ENCODE results near the gene IL6R. TPM values are rescaled to one million over a fixed set of nuclear protein-coding genes. Genes with fewer than 3 reads are reported as not detected.
A peak's percentile ranks its signal among the peaks of the same experiment; 100 is the strongest.

IL6R gene
- total and polyA plus RNA-seq, 2 of the 4 experiments (the other 2 are of a cell fraction) = 5.3 to 9.5 TPM

DNA sequence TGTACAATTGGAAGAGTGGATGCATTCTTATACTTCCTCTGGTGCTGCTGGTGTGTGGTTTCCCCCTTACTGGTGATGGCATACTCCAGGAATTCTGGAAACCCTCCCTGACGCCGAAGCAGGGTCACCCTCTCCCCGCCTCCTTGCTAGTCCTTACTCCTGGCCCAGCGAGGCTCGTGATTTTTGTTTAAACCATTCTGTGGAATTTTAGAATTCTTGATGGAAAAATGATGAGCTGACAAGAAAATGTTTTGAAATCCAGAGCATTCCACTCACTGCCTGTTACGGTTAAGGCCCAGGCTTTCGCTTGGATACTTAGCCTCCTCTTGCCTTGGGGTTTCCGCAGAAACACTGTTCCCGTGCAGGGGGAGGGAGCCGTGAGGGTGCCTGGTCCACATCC, 41.1 kb downstream of the IL6R start:
- Histone ChIP-seq H2AK9ac (replicated peaks; ENCODE audit: low read depth, low read length, poor library complexity) (peak overlapping the region; percentile 33), H2AFZ (replicated peaks; ENCODE audit: low read length, poor library complexity) (peak overlapping the region; percentile 15), H2BK120ac (ENCODE audit: low read depth, low read length) (0 out of 2 replicates have a peak overlapping the region, but pooled peaks have one; percentile 91), H3K14ac (replicated peaks; ENCODE audit: low read depth, low read length) (no peak overlapping the region), H3K9ac (ENCODE audit: low read depth, low read length) (no peak overlapping the region), H3K56ac (ENCODE audit: extremely low read depth, insufficient read depth, low read length) (no peak overlapping the region), H3K36me3 (ENCODE audit: control insufficient read depth, insufficient read depth, low read length) (peaks cover 27% of the 10 kb centered on the region), H3K4me1 (ENCODE audit: control insufficient read depth, insufficient read depth, low read length) (peaks cover 29% of the 10 kb centered on the region), H3K4me3 (ENCODE audit: insufficient read depth, low read depth, low read length) (no peak overlapping the region), H3K27me3 (ENCODE audit: control insufficient read depth, insufficient read depth, low read length) (peaks cover 4% of the 10 kb centered on the region), H3K23ac (ENCODE audit: low read depth, low read length) (no peak overlapping the region), H2BK5ac (ENCODE audit: low read depth, low read length, poor library complexity, severe bottlenecking) (peak overlapping the region; percentile 9), H2AK5ac (ENCODE audit: low read depth, low read length) (peak overlapping the region; percentile 86; the same call in 1 of the 2 replicates), H4K91ac (ENCODE audit: insufficient read depth, low read depth, low read length) (no peak overlapping the region; the same call in 1 of the 2 replicates), H3K9me3 (ENCODE audit: control insufficient read depth, insufficient read depth, low read length) (no peaks in the 10 kb centered on the region), H2BK20ac (ENCODE audit: low read depth, low read length) (no peak overlapping the region), H4K20me1 (ENCODE audit: insufficient read depth, low read length) (peaks cover 21% of the 10 kb centered on the region; the same call in 1 of the 2 replicates), H3K79me1 (ENCODE audit: low read depth in 1 of 2, low read length in 2 of 2) (no peaks in the 10 kb centered on the region), H3K18ac (ENCODE audit: low read depth, low read length) (no peak overlapping the region), H3K4me2 (ENCODE audit: low read depth, low read length) (no peak overlapping the region), H3K9me1 (ENCODE audit: insufficient read depth, low read length) (peaks cover 13% of the 10 kb centered on the region), H4K8ac (ENCODE audit: low read depth in 2 of 2, low read length in 2 of 2) (no peak overlapping the region), H2BK15ac (ENCODE audit: low read depth, low read length) (no peak overlapping the region), H4K5ac (ENCODE audit: low read depth, low read length) (no peak overlapping the region; the same call in 1 of the 2 replicates), H3K4ac (ENCODE audit: low read depth, low read length) (no peak overlapping the region; the same call in 1 of the 2 replicates), H3K27ac (ENCODE audit: insufficient read depth, low read length) (peak overlapping the region; percentile 95; the same call in 1 of the 2 replicates)
- ATAC-seq (ENCODE audit: low read depth) (peak; percentile 87), DNase-seq (peak; percentile 97)
- dilution Hi-C loops (cut with HindIII; ENCODE audit: low sequenced_read_pairs, unreplicated experiment) (no loop called here), intact Hi-C loops (cut with micrococcal nuclease) (loop anchor here (1.0 to 10.0 kb wide), 5 partner anchors 15 to 171 kb away; partner anchors contain the start of gene HAX1), in situ Hi-C loops (cut with MboI; ENCODE audit: low sequenced_read_pairs) (no loop called here)
- WGBS, 2 experiments (ENCODE audit: extremely low coverage in 2 of 2, insufficient read length in 1 of 2) = no CpG with 5 or more reads among the region's 10 CpGs
- TF ChIP-seq BHLHE40 (IDR thresholded peaks at IDR 0.05; ENCODE audit: low read depth, low read length) (peak; percentile 87), SMC3 (IDR thresholded peaks at IDR 0.05; ENCODE audit: low read depth, low read length) (no peak), FOS (IDR thresholded peaks at IDR 0.05; ENCODE audit: low read depth, low read length) (peak; percentile 52; the same call in 1 of the 2 replicates), NFE2L2 (IDR thresholded peaks at IDR 0.05; ENCODE audit: low read depth, low read length) (0 out of 2 replicates have a peak, but pooled peaks have one; percentile 20), MAZ (IDR thresholded peaks at IDR 0.05; ENCODE audit: borderline replicate concordance, low read depth, low read length) (peak; percentile 41; the same call in 1 of the 2 replicates), CEBPB (IDR thresholded peaks at IDR 0.05; ENCODE audit: low read depth, low read length) (0 out of 2 replicates have a peak, but pooled peaks have one; percentile 27), MAFK (IDR thresholded peaks at IDR 0.05; ENCODE audit: low read depth, low read length) (peak; percentile 87)
- TF ChIP-seq, protein P1, sequence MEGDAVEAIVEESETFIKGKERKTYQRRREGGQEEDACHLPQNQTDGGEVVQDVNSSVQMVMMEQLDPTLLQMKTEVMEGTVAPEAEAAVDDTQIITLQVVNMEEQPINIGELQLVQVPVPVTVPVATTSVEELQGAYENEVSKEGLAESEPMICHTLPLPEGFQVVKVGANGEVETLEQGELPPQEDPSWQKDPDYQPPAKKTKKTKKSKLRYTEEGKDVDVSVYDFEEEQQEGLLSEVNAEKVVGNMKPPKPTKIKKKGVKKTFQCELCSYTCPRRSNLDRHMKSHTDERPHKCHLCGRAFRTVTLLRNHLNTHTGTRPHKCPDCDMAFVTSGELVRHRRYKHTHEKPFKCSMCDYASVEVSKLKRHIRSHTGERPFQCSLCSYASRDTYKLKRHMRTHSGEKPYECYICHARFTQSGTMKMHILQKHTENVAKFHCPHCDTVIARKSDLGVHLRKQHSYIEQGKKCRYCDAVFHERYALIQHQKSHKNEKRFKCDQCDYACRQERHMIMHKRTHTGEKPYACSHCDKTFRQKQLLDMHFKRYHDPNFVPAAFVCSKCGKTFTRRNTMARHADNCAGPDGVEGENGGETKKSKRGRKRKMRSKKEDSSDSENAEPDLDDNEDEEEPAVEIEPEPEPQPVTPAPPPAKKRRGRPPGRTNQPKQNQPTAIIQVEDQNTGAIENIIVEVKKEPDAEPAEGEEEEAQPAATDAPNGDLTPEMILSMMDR (conservative IDR thresholded peaks at IDR 0.05; ENCODE audit: low read depth, low read length) = no peak
- TF ChIP-seq, protein P2, sequence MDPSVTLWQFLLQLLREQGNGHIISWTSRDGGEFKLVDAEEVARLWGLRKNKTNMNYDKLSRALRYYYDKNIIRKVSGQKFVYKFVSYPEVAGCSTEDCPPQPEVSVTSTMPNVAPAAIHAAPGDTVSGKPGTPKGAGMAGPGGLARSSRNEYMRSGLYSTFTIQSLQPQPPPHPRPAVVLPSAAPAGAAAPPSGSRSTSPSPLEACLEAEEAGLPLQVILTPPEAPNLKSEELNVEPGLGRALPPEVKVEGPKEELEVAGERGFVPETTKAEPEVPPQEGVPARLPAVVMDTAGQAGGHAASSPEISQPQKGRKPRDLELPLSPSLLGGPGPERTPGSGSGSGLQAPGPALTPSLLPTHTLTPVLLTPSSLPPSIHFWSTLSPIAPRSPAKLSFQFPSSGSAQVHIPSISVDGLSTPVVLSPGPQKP (IDR thresholded peaks at IDR 0.05; ENCODE audit: borderline replicate concordance, low read depth, low read length) = no peak
- ChIA-PET CTCF (interaction anchor here (1.9 kb wide), 1 partner anchor 14 kb away, joined by 4 read pairs; no protein-coding TSS in a partner anchor), POLR2A (ENCODE audit: unreplicated experiment) (no interaction called here)
- BruUV-seq (replicated peaks) = no TSS peak

Measured in IMR-90 (cell line).